GM12878 (cell line): ENCODE data around the gene FILIP1L. TPM values are rescaled to one million over a fixed set of nuclear protein-coding genes. Genes with fewer than 3 reads are reported as not detected.

Source experiments
- ATAC-seq: fragments of 200-7000 bp; cut with Tn5 transposase; 3 replicates; pipeline ENCODE4 v1.9.1; 2020; ENCODE audit warnings: mild to moderate bottlenecking, moderate library complexity
- BruUV-seq: library from RNA; stranded (reverse); fragments of 400-500 nt; replicated peaks from 2 replicates; lab custom pipeline; 2021; lab: Mats Ljungman, UMichigan
- CTCF ChIA-PET: fragments of 300-600 bp; sonication (Branson Sonifier 250); formaldehyde crosslinking; extraction: SDS; loops from one replicate; lab custom pipeline; 2021; ENCODE audit warnings: inconsistent platforms; lab: Yijun Ruan, JAX
- POLR2A ChIA-PET: fragments of 350-600 bp; formaldehyde crosslinking; extraction: SDS; loops from one replicate; lab custom pipeline; 2021; ENCODE audit warnings: inconsistent platforms; lab: Charles Lee
- RAD21 ChIA-PET: fragments of 300-600 bp; sonication (Branson Sonifier 250); formaldehyde crosslinking; loops from one replicate; lab custom pipeline; 2023; ENCODE audit warnings: antibody characterized with exemption; ENCODE audit not compliant: unreplicated experiment; lab: Charles Lee
- SMC1A ChIA-PET: fragments of 300-600 bp; sonication (Branson Sonifier 250); formaldehyde crosslinking; loops from one replicate; lab custom pipeline; 2023; ENCODE audit not compliant: unreplicated experiment, uncharacterized antibody; lab: Charles Lee
- DNase-seq: peaks from one replicate; pipeline ENCODE4 v3.0.0-alpha.2; 2011; ENCODE audit warnings: low read depth, low spot score
- FAIRE-seq: peaks from 3 replicates; lab custom pipeline; 2011; peaks lifted over from hg19 to GRCh38; lab: Jason Lieb, UNC
- H2AFZ ChIP-seq: 2 replicates; pipeline ENCODE4 v1.6.0; 2011; ENCODE audit warnings: low read depth, low read length, control low read depth; ENCODE audit not compliant: control insufficient read depth
- H3K27ac ChIP-seq: 2 replicates; pipeline ENCODE4 v1.5.1; 2011; ENCODE audit warnings: control low read depth; ENCODE audit not compliant: control insufficient read depth, insufficient read depth
- H3K27me3 ChIP-seq, 2 experiments: replicated peaks in 1 of 2; 2 replicates each; pipeline versions ENCODE4 v1.6.0 to v1.6.1; 2011; ENCODE audit warnings: low read length in 1 of 2; ENCODE audit not compliant: control insufficient read depth in 2 of 2, insufficient read depth in 2 of 2
- H3K36me3 ChIP-seq, 2 experiments: 2 replicates each; pipeline ENCODE4 v1.5.1; 2011; ENCODE audit warnings: low read length in 1 of 2; ENCODE audit not compliant: control insufficient read depth in 2 of 2, insufficient read depth in 2 of 2
- H3K4me1 ChIP-seq: 2 replicates; pipeline ENCODE4 v1.6.1; 2011; ENCODE audit warnings: mild to moderate bottlenecking, low read length, moderate library complexity, mixed read lengths; ENCODE audit not compliant: control insufficient read depth, insufficient read depth
- H3K4me2 ChIP-seq: 2 replicates; pipeline ENCODE4 v1.6.0; 2011; ENCODE audit warnings: control low read depth; ENCODE audit not compliant: control insufficient read depth, insufficient read depth
- H3K4me3 ChIP-seq: fragments of 200-600 bp; sonication (generic); 2 replicates; pipeline ENCODE4 v1.5.1; 2016
- H3K79me2 ChIP-seq: 2 replicates; pipeline ENCODE4 v1.6.0; 2011; ENCODE audit warnings: low read length; ENCODE audit not compliant: control insufficient read depth, insufficient read depth
- H3K9ac ChIP-seq: 2 replicates; pipeline ENCODE4 v1.8.0; 2011; ENCODE audit warnings: low read length, control low read depth, mixed read lengths; ENCODE audit not compliant: control insufficient read depth, insufficient read depth
- H3K9me3 ChIP-seq: replicated peaks from 3 replicates; pipeline ENCODE4 v1.5.1; 2011; ENCODE audit warnings: mild to moderate bottlenecking, low read length; ENCODE audit not compliant: control insufficient read depth, insufficient read depth
- H4K20me1 ChIP-seq: 2 replicates; pipeline ENCODE4 v1.6.0; 2011; ENCODE audit not compliant: control insufficient read depth, insufficient read depth
- BCLAF1 ChIP-seq: fragments of 450-650 bp; IDR thresholded peaks from 2 replicates; pipeline ENCODE4 v1.6.1; 2017; ENCODE audit warnings: antibody characterized with exemption, mild to moderate bottlenecking, moderate library complexity
- BMI1 ChIP-seq: fragments of 450-650 bp; IDR thresholded peaks from 2 replicates; pipeline ENCODE4 v1.6.1; 2016; ENCODE audit warnings: mild to moderate bottlenecking, moderate library complexity, borderline replicate concordance
- E2F4 ChIP-seq: IDR thresholded peaks from 2 replicates; pipeline ENCODE4 v1.6.1; 2012; ENCODE audit warnings: low read depth, low read length, improper control_type of control experiment
- GATAD2B ChIP-seq: fragments of 450-650 bp; conservative IDR thresholded peaks from 2 replicates; pipeline ENCODE4 v1.6.1; 2017; ENCODE audit warnings: low read depth, mild to moderate bottlenecking, moderate library complexity
- IKZF1 ChIP-seq: fragments of 450-650 bp; conservative IDR thresholded peaks from 2 replicates; pipeline ENCODE4 v1.6.1; 2017; ENCODE audit warnings: antibody characterized with exemption, mild to moderate bottlenecking
- SIX5 ChIP-seq: IDR thresholded peaks from 2 replicates; pipeline ENCODE4 v1.6.1; 2011; ENCODE audit warnings: mild to moderate bottlenecking, low read depth, low read length, moderate library complexity; ENCODE audit not compliant: severe bottlenecking
- ZBTB40 ChIP-seq: fragments of 450-650 bp; IDR thresholded peaks from 2 replicates; pipeline ENCODE4 v1.6.1; 2016; ENCODE audit warnings: mild to moderate bottlenecking, moderate library complexity, borderline replicate concordance
- ZNF592 ChIP-seq: fragments of 450-650 bp; IDR thresholded peaks from 2 replicates; pipeline ENCODE4 v1.6.1; 2017; ENCODE audit warnings: mild to moderate bottlenecking, moderate library complexity
- in situ Hi-C: fragments of 300-500 bp; cut with MboI; formaldehyde crosslinking; loops from 9 replicates; pipeline ENCODE4 v1.14.3; 2018; ENCODE audit warnings: mixed read lengths
- intact Hi-C: fragments of 100-400 bp; cut with micrococcal nuclease; formaldehyde crosslinking; loops from one replicate; pipeline ENCODE4 v1.14.2; 2022; ENCODE audit not compliant: unreplicated experiment
- polyA plus RNA-seq, 11 experiments: library from polyadenylated mRNA; depleted of rRNA in 4 of 11; unstranded in 6 of 11; stranded (reverse) in 5 of 11; fragments of >200 nt; fragmentation: Nextera tagmentation in 4 of 11; fragmentation: Illumina TruSeq in 1 of 11; extraction: Ambion mirVana in 4 of 11; extraction: Trizol in 1 of 11; gene quantifications; 1 replicate in 1 of 11; 2 replicates in 10 of 11; pipeline versions ENCODE4 v1.2.1 to v1.2.3, GENCODE V29; 2011 to 2016; ENCODE audit warnings: inconsistent platforms in 2 of 11, missing spikeins in 2 of 11, low read depth in 1 of 11
- total RNA-seq, 4 experiments: library from RNA; depleted of rRNA in 3 of 4; stranded (reverse); fragments of >200 nt in 3 of 4; fragmentation: Illumina TruSeq in 1 of 4; extraction: Trizol in 1 of 4; gene quantifications; 2 replicates each; pipeline versions ENCODE4 v1.2.1 to v1.2.3, GENCODE V29; 2013 to 2021

Gene FILIP1L
- total and polyA plus RNA-seq, 10 of the 15 experiments (the other 5 are each of a cell fraction or from before 2014, with no cell fraction given): 0.24 to 6.1 (median 3.5) TPM

GRCh38 chr3:99978221-99978620 is 136.1 kb downstream of the FILIP1L start (continued):
- no peak for TF ChIP-seq BMI1
- TF ChIP-seq ZNF592: no peak

- CTCF ChIA-PET: no interaction called here
- no TSS peak for BruUV-seq
- no peak for TF ChIP-seq BCLAF1
- no peak for TF ChIP-seq GATAD2B
- TF ChIP-seq IKZF1: no peak
- no peak for TF ChIP-seq SIX5
- TF ChIP-seq E2F4: no peak
- no peak for TF ChIP-seq ZBTB40
Observed at GRCh38 chr3:99976584-99976983, 137.7 kb downstream of the FILIP1L start.

More at GRCh38 chr3:99976584-99976983, 137.7 kb downstream of the FILIP1L start:
- Histone ChIP-seq H3K27me3 (no peaks in the 10 kb centered on the region), H3K4me3 (no peak overlapping the region), H3K4me2 (no peak overlapping the region), H3K9ac (no peak overlapping the region), H4K20me1 (no peaks in the 10 kb centered on the region), H2AFZ (no peak overlapping the region), H3K36me3 (no peaks in the 10 kb centered on the region), H3K27ac (no peak overlapping the region), H3K4me1 (no peaks in the 10 kb centered on the region), H3K79me2 (no peaks in the 10 kb centered on the region), H3K9me3 (no peaks in the 10 kb centered on the region)
- FAIRE-seq (no peak), ATAC-seq (no peak), DNase-seq (no peak)
- ChIA-PET RAD21 (no interaction called here), SMC1A (no interaction called here), POLR2A (no interaction called here)
- in situ Hi-C loops: no loop called here
- intact Hi-C loops: no loop called here
